GM18519 (cell line): ENCODE measurements around the gene CAMK1D.

Experiments used
- ATAC-seq: cut with Tn5 transposase; IDR thresholded peaks from one replicate; pipeline ENCODE4 v1.9.1; 2021; ENCODE audit warnings: mild to moderate bottlenecking, moderate library complexity; ENCODE audit not compliant: unreplicated experiment, low FRiP score

The CAMK1D gene

DNA sequence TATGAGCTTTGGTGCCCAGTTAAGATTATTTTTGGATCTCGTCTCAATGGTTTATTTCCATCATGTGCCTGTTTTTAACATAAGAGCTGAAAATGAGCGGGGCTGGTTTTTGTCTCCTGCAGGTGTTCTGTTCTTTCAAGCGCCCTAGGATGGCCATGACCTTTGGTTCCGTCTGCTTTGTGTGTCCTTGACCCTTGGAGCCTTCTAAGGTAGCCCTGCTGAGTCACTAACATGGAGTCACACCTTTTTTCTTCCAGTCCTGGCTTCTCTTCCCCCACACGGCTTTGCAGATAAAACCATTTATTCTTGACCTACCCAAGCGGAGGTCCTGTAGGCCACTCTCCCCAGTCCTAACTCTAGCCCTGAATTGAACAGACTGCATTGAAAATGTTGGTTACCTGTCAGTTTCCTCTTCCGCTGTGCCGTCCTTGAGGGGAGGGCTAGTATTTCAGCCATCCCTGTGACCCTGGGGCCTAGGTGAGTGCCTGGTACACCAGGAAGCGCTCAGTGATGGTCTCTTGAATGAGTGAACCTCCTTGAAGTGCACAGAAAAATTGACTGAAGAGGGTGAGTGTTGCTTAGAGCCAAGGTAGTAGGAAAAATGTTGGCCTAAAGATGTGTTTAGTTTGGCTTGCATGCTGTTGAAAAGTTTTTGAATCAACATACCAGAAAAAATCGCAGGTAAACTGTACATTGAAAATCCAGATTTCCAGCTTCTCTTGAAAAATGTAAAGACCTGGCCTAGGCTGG lies 48.0 kb downstream of the CAMK1D start:
- no peak for ATAC-seq

DNA sequence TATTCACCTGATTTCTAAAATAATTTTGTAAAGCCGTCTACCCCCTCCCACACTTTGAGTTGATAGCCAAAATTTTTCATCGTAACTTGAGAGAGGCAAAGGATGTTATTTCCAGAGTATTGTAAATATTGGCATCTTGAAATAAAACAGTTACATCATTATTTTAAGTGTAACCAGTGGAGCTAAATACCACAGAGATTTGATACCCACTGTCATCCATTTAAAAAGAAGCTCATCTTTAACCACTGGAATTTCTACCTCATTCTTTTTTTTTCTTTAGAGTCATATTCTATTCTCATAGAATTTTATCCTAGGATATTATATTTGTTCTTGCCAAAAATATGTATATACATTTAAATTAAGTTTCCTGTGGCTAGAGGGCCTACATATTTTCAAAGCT lies 48.6 kb downstream of the CAMK1D start:
- ATAC-seq: no peak

- ATAC-seq: no peak
These were observed 51.1 kb downstream of the CAMK1D start for GRCh38 chr10:12400266-12400931.

- no peak for ATAC-seq
These were observed 52.1 kb downstream of the CAMK1D start for GRCh38 chr10:12401466-12401865.

- no peak for ATAC-seq
These were observed 53.8 kb downstream of the CAMK1D start for GRCh38 chr10:12403119-12403518.

DNA sequence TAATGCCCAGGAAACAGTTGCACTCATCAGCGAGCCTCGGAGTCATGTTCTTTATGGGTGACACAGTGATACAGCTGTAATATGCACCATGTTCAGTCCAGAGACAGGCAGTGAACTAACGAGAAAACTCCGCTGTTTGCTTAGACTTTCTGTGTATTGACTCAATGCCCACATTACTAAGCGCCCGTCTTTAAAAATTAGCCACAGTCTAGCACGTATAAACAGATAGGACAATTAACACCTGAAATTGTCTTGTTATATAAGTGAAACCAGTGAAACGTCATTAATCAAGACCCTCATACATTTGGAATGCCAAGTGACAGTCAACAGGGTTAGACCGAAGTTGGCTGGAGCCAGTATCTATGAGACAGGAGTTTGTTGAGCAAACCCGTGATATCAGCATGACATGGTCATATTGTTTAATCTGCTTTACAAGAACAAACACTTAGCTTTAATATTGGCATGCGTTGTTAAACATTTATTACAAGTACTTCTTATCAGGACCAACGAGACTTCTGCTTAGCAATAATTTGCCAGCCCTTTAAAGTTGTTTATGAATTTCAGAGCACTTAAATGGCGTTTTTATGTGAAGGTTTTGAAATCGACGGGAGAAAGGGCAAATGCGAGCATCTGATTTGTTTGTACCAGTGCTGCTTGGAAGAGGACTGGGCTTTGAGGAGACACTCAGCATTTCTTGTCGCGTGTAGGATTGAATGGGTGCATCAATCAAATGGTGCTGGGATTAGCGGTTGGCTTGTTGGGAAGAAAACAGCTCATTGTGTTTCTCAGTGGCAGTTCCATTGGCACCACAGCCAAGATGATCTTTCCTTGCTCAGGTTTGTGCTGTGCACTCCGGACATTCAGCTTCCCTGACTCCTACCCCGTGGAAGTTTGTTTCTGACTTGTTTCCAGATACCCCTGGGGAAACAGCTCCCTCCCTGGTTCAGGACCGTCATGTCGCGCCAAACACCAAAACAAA lies 56.3 kb downstream of the CAMK1D start:
- ATAC-seq: no peak

GRCh38 chr10:12406764-12407400 lies 57.5 kb downstream of the CAMK1D start:
- no peak for ATAC-seq

- ATAC-seq: no peak
These were observed 59.1 kb downstream of the CAMK1D start for GRCh38 chr10:12408472-12408871.

- ATAC-seq: no peak
These were observed 59.8 kb downstream of the CAMK1D start for GRCh38 chr10:12409161-12409560.

GRCh38 chr10:12409613-12410012 lies 60.3 kb downstream of the CAMK1D start:
- ATAC-seq: no peak

- no peak for ATAC-seq
These were observed 63.5 kb downstream of the CAMK1D start for GRCh38 chr10:12412666-12413368.

GRCh38 chr10:12413369-12413711 lies 64.0 kb downstream of the CAMK1D start:
- ATAC-seq: no peak

DNA sequence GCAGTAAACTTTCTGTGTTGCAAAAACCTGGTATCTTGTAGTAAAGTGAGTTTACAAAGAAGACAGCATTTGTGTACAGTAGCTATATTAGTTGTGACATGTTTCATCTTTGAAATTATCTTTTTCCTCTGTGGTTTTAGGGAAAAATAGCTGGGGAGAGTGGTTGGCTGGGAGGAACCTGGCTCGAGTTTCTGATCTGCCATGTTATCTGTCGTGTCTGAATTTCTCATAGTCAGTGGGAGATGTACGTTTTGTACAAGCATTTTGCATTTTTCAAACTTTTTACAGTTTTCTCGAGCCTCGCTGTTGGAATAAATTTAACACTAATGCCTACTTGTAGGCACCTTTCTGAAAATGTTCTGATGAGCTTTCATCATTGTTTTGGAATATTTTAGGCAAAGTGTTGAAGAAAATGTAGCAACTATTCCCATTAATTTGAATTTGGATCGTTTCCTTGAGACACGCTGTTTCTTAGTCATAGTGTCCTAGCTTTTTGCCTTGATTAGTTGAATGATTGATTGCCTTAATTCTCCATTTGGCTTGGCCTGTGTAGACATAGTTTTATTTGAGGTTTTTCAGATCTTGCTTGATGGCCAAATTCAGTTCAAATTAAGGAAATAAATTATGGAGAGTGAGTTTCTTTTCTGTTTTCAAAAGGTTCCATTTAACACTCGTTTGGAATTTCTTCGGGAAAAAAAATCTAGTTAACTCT lies 65.1 kb downstream of the CAMK1D start:
- ATAC-seq: no peak

GRCh38 chr10:12416344-12417050 lies 67.2 kb downstream of the CAMK1D start:
- ATAC-seq: no peak

- ATAC-seq: no peak
These were observed 68.0 kb downstream of the CAMK1D start for GRCh38 chr10:12417331-12417730.

DNA sequence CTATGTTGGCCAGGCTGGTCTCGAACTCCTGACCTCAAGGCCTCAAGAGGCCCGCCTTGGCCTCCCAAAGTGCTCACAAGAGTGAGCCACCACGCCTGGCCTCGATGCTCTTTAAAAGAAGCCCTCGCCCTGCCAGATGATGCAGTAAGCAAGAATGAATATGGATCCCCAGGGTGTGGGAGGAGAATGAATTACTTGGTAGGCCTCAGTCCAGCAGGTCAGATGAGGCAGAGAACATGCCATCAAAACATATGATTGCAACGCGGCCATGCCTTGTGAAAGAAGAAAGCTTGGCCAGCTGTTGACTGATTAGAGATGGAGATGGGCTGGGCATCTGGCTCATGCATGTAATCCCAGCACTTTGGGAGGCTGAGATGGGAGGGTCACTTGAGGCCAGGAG lies 68.7 kb downstream of the CAMK1D start:
- ATAC-seq: no peak

DNA sequence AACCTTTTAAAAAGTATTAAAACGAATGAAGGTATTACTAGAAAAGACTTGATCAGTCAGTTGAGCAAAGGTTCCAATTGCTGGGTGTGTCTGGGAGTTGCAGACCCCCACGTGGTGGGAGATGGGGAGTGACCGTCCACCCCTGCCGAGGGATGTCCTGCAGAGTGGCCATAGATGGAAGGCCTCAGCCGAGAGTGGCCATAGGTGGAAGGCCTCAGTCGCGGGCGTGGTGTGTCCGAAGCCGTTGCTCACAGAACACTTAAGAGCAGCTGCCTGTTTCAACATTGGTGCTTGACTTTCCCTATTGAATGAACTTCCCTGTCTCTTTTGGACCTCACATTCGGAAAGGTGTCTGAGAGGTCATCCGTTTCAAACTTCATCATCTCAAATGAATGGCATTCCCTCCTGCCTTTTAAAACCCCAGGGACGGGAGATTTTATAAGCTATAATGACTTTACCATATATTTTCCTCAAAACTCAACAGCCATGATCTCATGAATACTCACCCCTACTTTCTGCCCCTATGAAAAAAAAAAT lies 69.4 kb downstream of the CAMK1D start:
- ATAC-seq: no peak

DNA sequence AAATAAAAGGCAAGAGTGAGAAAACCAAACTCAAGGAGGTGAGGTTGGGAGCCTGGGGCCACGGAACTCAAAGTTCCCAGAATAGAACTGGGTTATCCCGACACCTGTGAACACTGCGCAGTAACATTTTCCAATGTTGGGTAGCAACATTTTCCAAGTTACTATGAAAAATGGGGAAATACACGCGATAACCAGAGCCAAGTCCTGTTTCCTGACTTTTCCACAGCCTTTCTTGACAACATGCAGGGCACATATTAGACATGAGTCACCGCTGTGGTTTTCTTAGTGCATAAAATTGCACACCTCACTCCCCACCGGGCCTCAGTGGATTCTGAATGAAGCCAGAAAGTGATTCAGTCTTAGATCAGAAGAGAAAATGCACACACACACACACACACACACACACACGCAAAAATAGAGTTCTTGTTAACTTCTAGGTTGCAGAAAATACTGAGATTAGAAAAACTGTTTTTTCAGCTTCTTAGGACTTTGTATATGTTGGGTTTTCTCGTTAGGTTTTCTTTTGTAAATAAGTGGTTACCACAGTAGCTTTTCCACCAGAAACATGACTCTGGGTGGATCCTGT lies 70.0 kb downstream of the CAMK1D start:
- no peak for ATAC-seq
